Pancreas (tissue), 10 donors: ENCODE results near the gene KRTAP5-3. TPM values are rescaled to one million over a fixed set of nuclear protein-coding genes. Genes with fewer than 3 reads are reported as not detected.

Experiments
- ATAC-seq, 4 donors: fragments of 200-7000 bp; cut with Tn5 transposase; one replicate each; pipeline versions ENCODE4 v1.8.0 to v1.9.1; 2020; ENCODE audit warnings: mild to moderate bottlenecking in 4 of 4, moderate library complexity in 4 of 4
- DNase-seq, 6 donors: peaks; one replicate each; pipeline ENCODE4 v3.0.0-alpha.2; 2020
- FAIRE-seq: peaks from 2 replicates; lab custom pipeline; 2012; peaks lifted over from hg19 to GRCh38; lab: Jason Lieb, UNC
- H3K27ac ChIP-seq, 4 donors: fragments of 200-600 bp; sonication (generic); 1 replicate in 3 of 4; 2 replicates in 1 of 4; pipeline versions ENCODE4 v1.5.0 to v1.8.0; 2020
- H3K27me3 ChIP-seq, 4 donors: fragments of 200-600 bp; one replicate each; pipeline ENCODE4 v1.8.0; 2021
- H3K36me3 ChIP-seq, 3 donors: fragments of 200-600 bp; sonication (generic) in 1 of 3; one replicate each; pipeline versions ENCODE4 v1.5.0 to v1.8.0; 2020 to 2021
- H3K4me1 ChIP-seq, 3 donors: fragments of 200-600 bp; one replicate each; pipeline ENCODE4 v1.8.0; 2021
- H3K4me3 ChIP-seq, 4 donors: fragments of 200-600 bp; sonication (generic) in 2 of 4; one replicate each; pipeline versions ENCODE4 v1.5.0 to v1.8.0; 2020 to 2021
- H3K9me3 ChIP-seq, 4 donors: fragments of 200-600 bp; one replicate each; pipeline ENCODE4 v1.8.0; 2021
- CTCF ChIP-seq, 4 donors: fragments of 200-600 bp; sonication (generic) in 3 of 4; IDR thresholded peaks; one replicate each; pipeline versions ENCODE4 v1.5.0 to v1.8.0; 2021; ENCODE audit warnings: antibody characterized with exemption in 4 of 4
- WGBS, 2 donors: extraction: QIAGEN DNeasy Blood & Tissue Kit; methylation state at CpG; one replicate each; pipeline ENCODE4 v1.1.7; 2013; 5-methylcytosine and 5-hydroxymethylcytosine counted together
- intact Hi-C, 3 donors: fragments of 100-400 bp; cut with DNase I; formaldehyde crosslinking; loops; one replicate each; pipeline versions ENCODE4 v1.11.1 to v1.14.2; 2022
- polyA plus RNA-seq, 2 donors: library from polyadenylated mRNA; stranded (reverse); fragments of 200-250 nt; gene quantifications; one replicate each; pipeline ENCODE4 v1.2.3, GENCODE V29; 2013
- total RNA-seq, 6 donors: library from RNA; stranded (reverse); fragmentation: NEBNext Ultra II Directional in 4 of 6; extraction: Animal tissue kit (Norgen Biotek cat#: 25700) in 4 of 6; gene quantifications; one replicate each; pipeline versions ENCODE4 v1.2.1 to v1.2.4, GENCODE V29; 2021 to 2023
- donor health status: healthy with polysubstance abuse.
- donor health status: DM: no; HTN: no; CAD: no; lungs with moderate emphysema.
- donor health status: DM: no; HTN: no; CAD: no.
- donor health status: control.
- donor health status: control.
- donor health status: Bipolar disorder and iron deficiency.
- donor health status: DM: yes; HTN: yes; CAD: no.
- donor health status: DM: no; HTN: no; CAD: no.
- donor health status: DM: no; HTN: no; CAD: no.
- donor health status: DM: yes; HTN: yes; CAD: no.

The KRTAP5-3 gene
- total and polyA plus RNA-seq, 8 donors = not detected

GRCh38 chr11:1629326-1630185, 21.3 kb upstream of the KRTAP5-3 start, which contains the start of gene KRTAP5-5:
KRTAP5-5 (plus strand) TSS chr11:1629775; CDS start chr11:1629841, 66 bp downstream.
- Histone ChIP-seq H3K9me3 (no peaks in the 10 kb centered on the region), H3K36me3 (no peaks in the 10 kb centered on the region), H3K4me1 (peaks cover 0 to 4% (median 0%) of the 10 kb centered on the region in 3 donors), H3K27ac (no peak within 1 kb of the TSS), H3K4me3 (no peak within 1 kb of the TSS), H3K27me3 (no peaks in the 10 kb centered on the region)
- TF ChIP-seq CTCF (IDR thresholded peaks at IDR 0.05) = no peak
- WGBS, 2 donors = 76 to 82% methylated on average over 21 to 24 of the region's 26 CpGs
- no peak for ATAC-seq
- no peak for FAIRE-seq
- intact Hi-C loops = loop anchor here in 1 of 3 donors (5.0 kb wide), 1 partner anchor 82 kb away; no protein-coding TSS in a partner anchor
- DNase-seq = no peak

GRCh38 chr11:1628506-1629325, 20.5 kb upstream of the KRTAP5-3 start:
- peaks cover 0 to 4% (median 0%) of the 10 kb centered on the region in 3 donors for H3K4me1 ChIP-seq
- no peak overlapping the region for H3K4me3 ChIP-seq
- no peaks in the 10 kb centered on the region for H3K27me3 ChIP-seq
- no peak overlapping the region for H3K27ac ChIP-seq
- intact Hi-C loops = loop anchor here in 1 of 3 donors (5.0 kb wide), 1 partner anchor 81 kb away; no protein-coding TSS in a partner anchor
- no peaks in the 10 kb centered on the region for H3K9me3 ChIP-seq
- FAIRE-seq (no peak), DNase-seq (peak in 5 of 6 donors; percentile 34 to 91 (median 69)), ATAC-seq (peak; percentile 53 to 92 (median 80))
- 26 to 28% methylated on average over 35 of the region's 35 CpGs for WGBS, 2 donors
- no peaks in the 10 kb centered on the region for H3K36me3 ChIP-seq
- peak; percentile 88 to 97 (median 93) for TF ChIP-seq CTCF (IDR thresholded peaks at IDR 0.05)

- no peak for TF ChIP-seq CTCF (IDR thresholded peaks at IDR 0.05)
- no peaks in the 10 kb centered on the region for H3K27me3 ChIP-seq
- H3K4me3 ChIP-seq = no peak overlapping the region
- H3K27ac ChIP-seq = no peak overlapping the region
- no peak for ATAC-seq
- DNase-seq = peak in 1 of 6 donors; percentile 37
- H3K9me3 ChIP-seq = no peaks in the 10 kb centered on the region
- no peaks in the 10 kb centered on the region for H3K4me1 ChIP-seq
- no peak for FAIRE-seq
- intact Hi-C loops = loop anchor here in 1 of 3 donors (5.0 kb wide), 1 partner anchor 78 kb away; no protein-coding TSS in a partner anchor
- 70 to 73% methylated on average over 13 of the region's 13 CpGs for WGBS, 2 donors
- H3K36me3 ChIP-seq = no peaks in the 10 kb centered on the region
Measured at GRCh38 chr11:1625541-1625940, 17.3 kb upstream of the KRTAP5-3 start.

- intact Hi-C loops = loop anchor here in 1 of 3 donors (5.0 kb wide), 1 partner anchor 77 kb away; no protein-coding TSS in a partner anchor
- H3K27ac ChIP-seq = no peak overlapping the region
- no peaks in the 10 kb centered on the region for H3K27me3 ChIP-seq
- TF ChIP-seq CTCF (IDR thresholded peaks at IDR 0.05) = no peak
- FAIRE-seq (no peak), ATAC-seq (no peak), DNase-seq (peak in 1 of 6 donors; percentile 28)
- H3K4me3 ChIP-seq = no peak overlapping the region
- 84 to 86% methylated on average over 16 of the region's 16 CpGs for WGBS, 2 donors
- no peaks in the 10 kb centered on the region for H3K9me3 ChIP-seq
- H3K4me1 ChIP-seq = no peaks in the 10 kb centered on the region
- no peaks in the 10 kb centered on the region for H3K36me3 ChIP-seq
Measured at GRCh38 chr11:1624621-1625020, 16.4 kb upstream of the KRTAP5-3 start.
